H9 (cell line): ENCODE results near the gene COA1. TPM values are rescaled to one million over a fixed set of nuclear protein-coding genes. Genes with fewer than 3 reads are reported as not detected.

Source experiments
- DNase-seq: peaks from one replicate; pipeline ENCODE4 v3.0.0-alpha.2; 2017
- H2AFZ ChIP-seq: one replicate; pipeline ENCODE4 v1.6.1; 2013; ENCODE audit warnings: mild to moderate bottlenecking, low read length, control low read depth, moderate library complexity
- H2AK5ac ChIP-seq: 2 replicates; pipeline ENCODE4 v1.6.1; 2013; ENCODE audit warnings: low read length, control low read depth, mixed read lengths; ENCODE audit not compliant: insufficient read length
- H2BK120ac ChIP-seq: one replicate; pipeline ENCODE4 v1.6.1; 2013; ENCODE audit warnings: low read depth, mild to moderate bottlenecking, low read length, control low read depth, inconsistent platforms; ENCODE audit not compliant: poor library complexity, severe bottlenecking
- H2BK12ac ChIP-seq: 2 replicates; pipeline ENCODE4 v1.6.1; 2013; ENCODE audit warnings: low read length, control low read depth, mixed read lengths, low read depth; ENCODE audit not compliant: insufficient read length
- H2BK15ac ChIP-seq: 2 replicates; pipeline ENCODE4 v1.6.1; 2013; ENCODE audit warnings: low read depth, low read length, control low read depth
- H2BK20ac ChIP-seq: one replicate; pipeline ENCODE4 v1.6.1; 2013; ENCODE audit warnings: low read depth, mild to moderate bottlenecking, low read length, control low read depth, inconsistent platforms; ENCODE audit not compliant: poor library complexity, severe bottlenecking
- H2BK5ac ChIP-seq: 2 replicates; pipeline ENCODE4 v1.6.1; 2013; ENCODE audit warnings: low read length, control low read depth, mixed read lengths; ENCODE audit not compliant: insufficient read length
- H3K14ac ChIP-seq: 2 replicates; pipeline ENCODE4 v1.6.1; 2013; ENCODE audit warnings: low read length, control low read depth; ENCODE audit not compliant: insufficient read depth
- H3K18ac ChIP-seq: 2 replicates; pipeline ENCODE4 v1.6.1; 2013; ENCODE audit warnings: low read depth, mild to moderate bottlenecking, mixed read lengths, low read length, control low read depth; ENCODE audit not compliant: insufficient read length
- H3K23ac ChIP-seq: 2 replicates; pipeline ENCODE4 v1.6.1; 2013; ENCODE audit warnings: low read length, control low read depth, mixed read lengths, low read depth; ENCODE audit not compliant: insufficient read length
- H3K23me2 ChIP-seq: 2 replicates; pipeline ENCODE4 v1.6.1; 2013; ENCODE audit warnings: low read depth, mild to moderate bottlenecking, mixed read lengths, low read length, control low read depth; ENCODE audit not compliant: insufficient read length, poor library complexity, severe bottlenecking
- H3K27ac ChIP-seq: 2 replicates; pipeline ENCODE4 v1.5.1; 2013; ENCODE audit warnings: low read length, control low read depth, mixed read lengths, low read depth; ENCODE audit not compliant: insufficient read length
- H3K27me3 ChIP-seq: 2 replicates; pipeline ENCODE4 v1.6.1; 2013; ENCODE audit warnings: low read length, control low read depth, inconsistent platforms; ENCODE audit not compliant: insufficient read depth
- H3K4ac ChIP-seq: 2 replicates; pipeline ENCODE4 v1.6.1; 2013; ENCODE audit warnings: low read depth, mild to moderate bottlenecking, control low read depth, inconsistent platforms, low read length, moderate library complexity
- H3K4me1 ChIP-seq: 2 replicates; pipeline ENCODE4 v1.6.1; 2013; ENCODE audit warnings: low read length, control low read depth, inconsistent platforms; ENCODE audit not compliant: insufficient read depth
- H3K4me2 ChIP-seq: 2 replicates; pipeline ENCODE4 v1.6.1; 2013; ENCODE audit warnings: low read length, control low read depth, mixed read lengths; ENCODE audit not compliant: insufficient read length, insufficient read depth
- H3K56ac ChIP-seq: 2 replicates; pipeline ENCODE4 v1.6.1; 2013; ENCODE audit warnings: low read depth, mild to moderate bottlenecking, mixed read lengths, low read length, control low read depth; ENCODE audit not compliant: insufficient read length
- H3K79me1 ChIP-seq: 2 replicates; pipeline ENCODE4 v1.6.1; 2013; ENCODE audit warnings: low read depth, mild to moderate bottlenecking, moderate library complexity, low read length, control low read depth, inconsistent platforms; ENCODE audit not compliant: insufficient read depth, poor library complexity, severe bottlenecking
- H3K79me2 ChIP-seq: 2 replicates; pipeline ENCODE4 v1.6.1; 2013; ENCODE audit warnings: low read length, control low read depth, inconsistent platforms; ENCODE audit not compliant: insufficient read depth
- H3K9ac ChIP-seq: 2 replicates; pipeline ENCODE4 v1.6.1; 2013; ENCODE audit warnings: low read length, control low read depth, mixed read lengths; ENCODE audit not compliant: insufficient read length; ENCODE audit errors: extremely low read depth
- H3K9me3 ChIP-seq: one replicate; pipeline ENCODE4 v1.6.1; 2013; ENCODE audit warnings: low read depth, low read length, inconsistent platforms; ENCODE audit not compliant: control insufficient read depth
- H3T11ph ChIP-seq: one replicate; pipeline ENCODE4 v1.6.1; 2013; ENCODE audit warnings: mild to moderate bottlenecking, low read length, control low read depth, inconsistent platforms
- H4K20me1 ChIP-seq: one replicate; pipeline ENCODE4 v1.6.1; 2013; ENCODE audit not compliant: control insufficient read depth, insufficient read length, insufficient read depth
- H4K5ac ChIP-seq: 2 replicates; pipeline ENCODE4 v1.6.1; 2013; ENCODE audit warnings: low read depth, mild to moderate bottlenecking, mixed read lengths, low read length, control low read depth; ENCODE audit not compliant: insufficient read length
- H4K8ac ChIP-seq: replicated peaks from 2 replicates; pipeline ENCODE4 v1.6.1; 2013; ENCODE audit warnings: low read length, control low read depth, mixed read lengths, low read depth; ENCODE audit not compliant: insufficient read length
- H4K91ac ChIP-seq: 2 replicates; pipeline ENCODE4 v1.6.1; 2013; ENCODE audit warnings: low read depth, mild to moderate bottlenecking, moderate library complexity, mixed read lengths, low read length, control low read depth; ENCODE audit not compliant: insufficient read length
- H3K27ac Mint-ChIP-seq, 3 experiments: 2 replicates in 2 of 3; 3 replicates in 1 of 3; pipeline ENCODE4 v1.8.0; 2020 to 2021; ENCODE audit warnings: mixed read lengths in 3 of 3, mild to moderate bottlenecking in 1 of 3, moderate library complexity in 1 of 3
- H3K27me3 Mint-ChIP-seq: 2 replicates; pipeline ENCODE4 v1.8.0; 2021; ENCODE audit warnings: low read depth, mild to moderate bottlenecking, moderate library complexity, mixed read lengths
- H3K36me3 Mint-ChIP-seq, 3 experiments: 2 replicates in 2 of 3; 3 replicates in 1 of 3; pipeline ENCODE4 v1.8.0; 2020 to 2021; ENCODE audit warnings: low read depth in 3 of 3, mixed read lengths in 3 of 3; ENCODE audit not compliant: insufficient read depth in 1 of 3
- H3K4me1 Mint-ChIP-seq, 2 experiments: 2 replicates each; pipeline ENCODE4 v1.8.0; 2020; ENCODE audit warnings: mixed read lengths in 2 of 2
- H3K4me3 Mint-ChIP-seq, 2 experiments: 2 replicates in 1 of 2; 3 replicates in 1 of 2; pipeline ENCODE4 v1.8.0; 2020 to 2021; ENCODE audit warnings: mild to moderate bottlenecking in 2 of 2, mixed read lengths in 2 of 2, moderate library complexity in 1 of 2
- H3K9me3 Mint-ChIP-seq, 2 experiments: 2 replicates in 1 of 2; 3 replicates in 1 of 2; pipeline ENCODE4 v1.8.0; 2020; ENCODE audit warnings: mild to moderate bottlenecking in 2 of 2, mixed read lengths in 2 of 2, moderate library complexity in 1 of 2
- CTCF ChIP-seq: fragments of 200-600 bp; sonication (generic); conservative IDR thresholded peaks from 3 replicates; pipeline ENCODE4 v1.8.0; 2021; ENCODE audit warnings: antibody characterized with exemption, mild to moderate bottlenecking
- WGBS: extraction: QIAGEN DNeasy Blood & Tissue Kit; methylation state at CpG from one replicate; pipeline ENCODE4 v1.1.7; 2013; ENCODE audit warnings: missing lambda C conversion rate, low lambda C conversion rate, mixed read lengths; ENCODE audit not compliant: insufficient read length; ENCODE audit errors: extremely low coverage; 5-methylcytosine and 5-hydroxymethylcytosine counted together
- total RNA-seq: library from RNA; stranded (reverse); gene quantifications from 2 replicates; pipeline ENCODE4 v1.2.1, GENCODE V29; 2021

COA1 gene
- total RNA-seq, 1 experiment from 2014 or later, result 138 TPM

GRCh38 chr7:43754596-43754995 lies 25.3 kb upstream of the COA1 start:
- no peak overlapping the region for H4K5ac ChIP-seq
- DNase-seq, result no peak
- H3K18ac ChIP-seq, result no peak overlapping the region
- no peak overlapping the region for H3T11ph ChIP-seq
- no peak overlapping the region for H3K14ac ChIP-seq
- Mint-ChIP-seq H3K4me3 (no peak overlapping the region), H3K27ac (no peak overlapping the region; a peak in 1 of 7 replicates), H3K27me3 (peaks cover 30% of the 10 kb centered on the region), H3K4me1 (peaks cover 21 to 24% of the 10 kb centered on the region in 2 experiments), H3K36me3 (no peaks in the 10 kb centered on the region), H3K9me3 (no peaks in the 10 kb centered on the region)
- H3K23me2 ChIP-seq, result peaks cover 7% of the 10 kb centered on the region
- H3K23ac ChIP-seq, result no peak overlapping the region
- no peak overlapping the region for H4K8ac ChIP-seq
- H4K91ac ChIP-seq, result no peak overlapping the region
- H2BK15ac ChIP-seq, result no peak overlapping the region
- no CpG with 5 or more reads among the region's 4 CpGs for WGBS
- H3K4me2 ChIP-seq, result no peak overlapping the region
- no peak overlapping the region for H3K4ac ChIP-seq
- no peaks in the 10 kb centered on the region for H3K79me1 ChIP-seq
- no peaks in the 10 kb centered on the region for H4K20me1 ChIP-seq
- no peak overlapping the region for H2BK120ac ChIP-seq
- H3K4me1 ChIP-seq, result peaks cover 2% of the 10 kb centered on the region; the same call in 1 of the 2 replicates
- H2AFZ ChIP-seq, result no peak overlapping the region
- H3K56ac ChIP-seq, result no peak overlapping the region
- no peaks in the 10 kb centered on the region for H3K79me2 ChIP-seq
- H3K27me3 ChIP-seq, result peaks cover 5% of the 10 kb centered on the region; the same call in 1 of the 2 replicates
- H3K9me3 ChIP-seq, result no peaks in the 10 kb centered on the region
- H3K27ac ChIP-seq, result no peak overlapping the region
- no peak overlapping the region for H2BK20ac ChIP-seq
- no peak for TF ChIP-seq CTCF
- no peak overlapping the region for H2AK5ac ChIP-seq
- no peak overlapping the region for H2BK12ac ChIP-seq
- H2BK5ac ChIP-seq, result no peak overlapping the region
- H3K9ac ChIP-seq, result no peak overlapping the region
